NCI-H524 (cell line): ENCODE measurements around the gene RGL1.
A peak's percentile ranks its signal among the peaks of the same experiment; 100 is the strongest.
"Not testable (repeated sequence)": the region's sequence is repeated elsewhere in the genome, so short reads cannot be mapped to it uniquely, and the experiment has no call there.

Experiments
- DNase-seq, 2 experiments: peaks; one replicate each; lab custom pipeline; 2025; lab: John Stamatoyannopoulos, UW

RGL1 gene

DNA sequence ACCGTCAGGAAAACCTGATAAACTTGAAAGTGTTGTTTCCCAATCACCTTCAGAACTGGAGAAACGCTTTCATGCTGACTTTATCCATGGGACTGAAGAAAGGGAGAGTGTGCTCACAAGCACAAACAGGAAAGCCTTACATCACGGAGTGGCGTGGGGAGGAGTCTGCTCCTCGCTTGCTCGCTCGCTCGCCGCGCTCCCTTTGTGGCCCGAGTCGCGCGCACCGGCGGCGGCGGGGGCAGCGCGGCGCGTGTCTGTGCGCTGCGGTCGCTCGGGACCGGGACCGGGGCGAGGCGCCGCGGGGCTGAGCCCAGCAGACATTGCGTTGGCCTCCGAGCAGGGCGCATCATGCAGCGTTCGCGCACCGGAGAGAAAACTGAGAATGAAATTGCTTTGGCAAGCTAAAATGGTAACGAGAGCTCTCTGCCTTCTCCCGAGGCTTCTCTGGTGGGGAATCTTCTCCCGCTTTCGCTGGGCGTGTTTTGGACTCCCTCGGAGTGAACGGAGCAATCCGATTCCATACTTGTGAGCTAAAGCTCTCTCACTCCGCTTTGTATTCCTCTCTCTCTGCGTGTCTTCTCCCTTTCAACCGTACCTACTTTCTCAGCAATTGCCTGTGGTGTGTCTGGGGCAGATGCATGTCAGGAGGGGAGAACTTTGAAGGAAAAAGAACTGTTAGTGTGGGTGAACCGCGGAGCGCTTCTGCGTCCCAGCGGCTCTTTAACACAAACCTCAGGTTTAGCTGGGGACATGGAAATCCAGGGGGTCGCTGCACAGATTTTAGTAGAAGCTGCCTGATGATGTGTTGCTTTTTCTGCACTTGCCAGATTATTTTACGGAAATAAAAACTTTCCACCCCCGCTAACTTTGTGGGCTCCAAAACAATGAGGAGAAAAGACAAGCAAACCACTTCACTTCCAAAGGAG, at the start of gene RGL1:
RGL1 (plus strand) TSS at position 205 of the 926 bp plus-strand sequence; CDS start at position 383, 178 bp downstream.
- peak in 1 of 2 experiments; percentile 19 for DNase-seq

DNA sequence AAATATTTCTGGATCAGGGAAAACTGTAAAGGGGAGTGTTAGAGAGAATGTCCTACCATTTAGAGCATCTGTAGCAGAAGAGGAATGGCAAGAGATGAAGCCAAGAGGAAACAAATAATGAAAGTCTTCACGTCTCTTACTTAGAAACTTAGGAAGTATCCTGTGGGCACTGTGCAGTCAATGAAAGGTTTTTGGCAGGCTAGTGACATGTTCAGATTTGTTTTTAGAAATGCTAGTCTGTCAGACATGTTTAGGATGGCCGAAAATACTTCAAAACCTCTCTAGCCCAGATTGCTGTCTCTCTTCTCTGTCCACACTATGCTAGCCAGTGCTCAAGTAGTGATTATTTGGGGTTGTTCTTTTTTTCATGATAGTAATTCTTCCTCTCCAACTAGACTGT, 48.6 kb upstream of the RGL1 start:
- no peak for DNase-seq

- no peak for DNase-seq
Observed at GRCh38 chr1:183757061-183757460, 47.9 kb upstream of the RGL1 start.

DNA sequence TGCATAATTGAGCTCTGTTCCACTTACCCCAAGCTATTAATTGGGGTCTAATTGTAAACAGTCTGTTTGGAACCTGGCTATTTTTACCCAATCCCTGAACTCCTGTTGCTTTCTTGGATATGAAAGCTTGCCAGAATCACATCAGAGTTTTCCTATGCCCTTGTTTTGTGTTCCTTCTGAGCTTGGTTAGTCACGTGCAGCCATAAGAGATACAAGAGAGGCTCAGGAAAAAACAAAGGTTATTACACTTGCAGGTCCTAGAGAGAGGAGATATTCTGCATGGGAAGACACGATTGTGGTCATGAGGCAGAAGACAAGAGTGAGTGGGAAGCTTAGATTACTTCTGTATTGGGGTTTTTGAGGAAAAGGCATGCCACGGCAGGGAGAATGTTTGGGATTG, 46.0 kb upstream of the RGL1 start:
- no peak for DNase-seq

GRCh38 chr1:183760661-183761060, 44.3 kb upstream of the RGL1 start:
- no peak for DNase-seq

DNA sequence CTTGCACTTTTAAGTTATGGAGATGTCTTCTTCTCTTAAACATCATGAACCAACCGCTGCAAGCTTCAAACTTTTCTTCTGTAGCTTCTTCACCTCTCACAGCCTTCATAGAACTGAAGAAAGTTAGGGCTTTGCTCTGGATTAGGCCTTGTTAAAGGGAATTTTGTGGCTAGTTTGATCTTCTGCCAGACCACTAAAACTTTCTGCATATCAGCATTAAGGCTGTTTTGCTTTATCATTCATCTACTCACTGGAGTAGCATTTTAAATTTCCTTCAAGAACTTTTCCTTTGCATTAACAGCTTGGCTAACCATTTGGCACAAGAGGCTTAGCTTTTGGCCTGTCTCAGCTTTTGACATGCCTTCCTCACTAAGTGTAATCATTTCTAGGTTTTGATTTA, 43.0 kb upstream of the RGL1 start:
- DNase-seq = no peak

- DNase-seq = not testable (repeated sequence)
Observed at GRCh38 chr1:183762856-183763255, 42.1 kb upstream of the RGL1 start.

GRCh38 chr1:183764981-183765380, 39.9 kb upstream of the RGL1 start:
- DNase-seq = no peak

- DNase-seq = no peak
Observed at GRCh38 chr1:183769956-183770815, 34.7 kb upstream of the RGL1 start.

GRCh38 chr1:183770816-183771128, 34.1 kb upstream of the RGL1 start:
- DNase-seq = no peak

GRCh38 chr1:183773482-183774274, 31.2 kb upstream of the RGL1 start:
- no peak for DNase-seq

- DNase-seq = no peak
Observed at GRCh38 chr1:183774938-183775337, 30.0 kb upstream of the RGL1 start.

GRCh38 chr1:183776731-183777130, 28.2 kb upstream of the RGL1 start:
- DNase-seq = no peak

GRCh38 chr1:183777328-183777727, 27.6 kb upstream of the RGL1 start:
- DNase-seq = no peak

- no peak for DNase-seq
Observed at GRCh38 chr1:183778045-183778444, 26.9 kb upstream of the RGL1 start.

- no peak for DNase-seq
Observed at GRCh38 chr1:183778568-183779433, 26.1 kb upstream of the RGL1 start.

DNA sequence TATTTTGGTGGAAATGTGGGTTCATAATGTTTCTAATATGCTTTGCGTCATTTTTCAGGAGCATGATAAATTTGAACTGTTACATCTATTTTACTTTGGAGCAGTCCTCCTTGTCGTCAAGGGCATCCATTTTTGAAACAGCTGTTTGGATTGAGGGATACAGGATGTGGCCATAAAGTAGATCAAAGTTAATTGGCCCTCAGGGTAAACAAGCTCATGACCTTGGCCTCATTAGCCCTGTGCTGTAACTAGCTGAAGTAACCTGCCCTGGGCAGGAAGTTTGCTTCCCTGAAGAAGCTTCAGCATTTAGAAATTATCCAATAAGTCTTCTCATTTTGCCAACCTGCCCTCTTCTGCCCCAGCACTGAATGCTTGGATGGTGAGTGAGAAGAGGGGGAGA, 24.8 kb upstream of the RGL1 start:
- no peak for DNase-seq

DNA sequence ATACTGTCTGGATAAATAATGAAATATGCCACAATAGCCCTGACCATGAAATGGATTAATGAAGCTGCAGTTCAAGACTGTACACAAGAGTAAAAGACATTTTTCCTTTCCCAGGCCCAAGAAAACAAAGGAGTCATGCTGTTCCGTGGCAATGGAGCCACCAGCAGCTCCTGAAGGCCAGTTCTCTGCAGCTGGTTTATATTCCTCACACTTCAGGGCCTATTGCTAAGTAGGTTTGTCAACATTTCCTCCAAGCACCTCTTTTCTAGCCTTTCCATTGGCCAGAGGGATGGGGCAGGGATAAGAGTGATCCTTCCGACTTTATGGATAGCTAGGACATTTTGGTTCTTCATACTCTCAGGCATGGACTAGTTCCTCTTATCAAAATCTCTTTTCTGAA, 24.2 kb upstream of the RGL1 start:
- DNase-seq = no peak

- DNase-seq = no peak
Observed at GRCh38 chr1:183783342-183783741, 21.6 kb upstream of the RGL1 start.

- DNase-seq = peak; percentile 75 to 91
Observed at GRCh38 chr1:183783767-183784637, 20.9 kb upstream of the RGL1 start.
